Loucy (cell line): ENCODE results near the gene CEACAM5.

Experiments used
- H2AFZ ChIP-seq: fragments of 200-600 bp; sonication (generic); 2 replicates; pipeline ENCODE4 v1.6.0; 2016; ENCODE audit warnings: antibody characterized with exemption, mild to moderate bottlenecking, low read length, moderate library complexity
- H3F3A ChIP-seq: fragments of 200-600 bp; 2 replicates; pipeline ENCODE4 v1.6.0; 2016; ENCODE audit warnings: antibody characterized with exemption, low read depth, mild to moderate bottlenecking
- H3K27me3 ChIP-seq: fragments of 200-600 bp; sonication (generic); 2 replicates; pipeline ENCODE4 v1.6.1; 2014; ENCODE audit warnings: low read length, mild to moderate bottlenecking; ENCODE audit not compliant: insufficient read depth, poor library complexity, severe bottlenecking
- H3K36me3 ChIP-seq: fragments of 200-600 bp; sonication (generic); 2 replicates; pipeline ENCODE4 v1.6.1; 2016; ENCODE audit warnings: low read length; ENCODE audit not compliant: insufficient read depth
- H3K4me1 ChIP-seq: fragments of 200-600 bp; sonication (generic); 2 replicates; pipeline ENCODE4 v1.5.1; 2014; ENCODE audit warnings: low read length, mild to moderate bottlenecking; ENCODE audit not compliant: insufficient read depth, poor library complexity, severe bottlenecking
- H3K4me2 ChIP-seq: fragments of 200-600 bp; sonication (generic); 2 replicates; pipeline ENCODE4 v1.6.0; 2014; ENCODE audit warnings: antibody characterized with exemption, low read length, low read depth, mild to moderate bottlenecking; ENCODE audit not compliant: poor library complexity, severe bottlenecking
- H3K4me3 ChIP-seq: fragments of 200-600 bp; sonication (generic); 2 replicates; pipeline ENCODE4 v1.5.1; 2014; ENCODE audit warnings: low read length, mild to moderate bottlenecking, mixed read lengths; ENCODE audit not compliant: poor library complexity, severe bottlenecking
- H3K79me2 ChIP-seq: fragments of 200-600 bp; sonication (generic); 2 replicates; pipeline ENCODE4 v1.6.1; 2014; ENCODE audit warnings: low read length; ENCODE audit not compliant: insufficient read depth
- H3K9ac ChIP-seq: fragments of 200-600 bp; sonication (generic); 2 replicates; pipeline ENCODE4 v1.6.0; 2014; ENCODE audit warnings: mild to moderate bottlenecking, low read depth, low read length, moderate library complexity; ENCODE audit not compliant: poor library complexity, severe bottlenecking
- H3K9me2 ChIP-seq: fragments of 200-600 bp; sonication (generic); replicated peaks from 2 replicates; pipeline ENCODE4 v1.6.1; 2016; ENCODE audit warnings: low read depth, low read length, mixed read lengths
- H3K9me3 ChIP-seq: fragments of 200-600 bp; sonication (generic); 2 replicates; pipeline ENCODE4 v1.6.1; 2014; ENCODE audit warnings: mild to moderate bottlenecking, antibody characterized with exemption, low read length, low read depth; ENCODE audit not compliant: insufficient read depth
- H4K20me1 ChIP-seq: fragments of 200-600 bp; sonication (generic); 2 replicates; pipeline ENCODE4 v1.6.0; 2014; ENCODE audit warnings: antibody characterized with exemption, low read length, mild to moderate bottlenecking; ENCODE audit not compliant: insufficient read depth, poor library complexity, severe bottlenecking
- CTCF ChIP-seq: fragments of 200-600 bp; sonication (generic); conservative IDR thresholded peaks from 2 replicates; pipeline ENCODE4 v1.5.1; 2014; ENCODE audit warnings: mild to moderate bottlenecking, antibody characterized with exemption, low read length
- EZH2phosphoT487 ChIP-seq: fragments of 200-600 bp; IDR thresholded peaks from 2 replicates; pipeline ENCODE4 v1.6.1; 2018; ENCODE audit warnings: antibody characterized with exemption, mild to moderate bottlenecking, moderate library complexity, borderline replicate concordance

CEACAM5 gene

GRCh38 chr19:41753159-41753558, 44.7 kb downstream of the CEACAM5 start:
- Histone ChIP-seq H3F3A (no peaks in the 10 kb centered on the region), H3K9me2 (no peaks in the 10 kb centered on the region), H3K36me3 (no peaks in the 10 kb centered on the region), H3K27me3 (no peaks in the 10 kb centered on the region), H3K4me1 (no peaks in the 10 kb centered on the region), H3K9ac (no peak overlapping the region), H3K4me3 (no peak overlapping the region), H2AFZ (no peak overlapping the region), H3K4me2 (no peak overlapping the region), H3K9me3 (no peaks in the 10 kb centered on the region), H3K79me2 (no peaks in the 10 kb centered on the region), H4K20me1 (no peaks in the 10 kb centered on the region)
- TF ChIP-seq CTCF = peak; percentile 85
- TF ChIP-seq EZH2phosphoT487 = no peak

GRCh38 chr19:41753936-41754529, 45.6 kb downstream of the CEACAM5 start:
- Histone ChIP-seq H3K9me3 (no peaks in the 10 kb centered on the region), H3K9ac (no peak overlapping the region), H3K4me3 (no peak overlapping the region), H4K20me1 (no peaks in the 10 kb centered on the region), H3K79me2 (no peaks in the 10 kb centered on the region), H3K27me3 (no peaks in the 10 kb centered on the region), H3K9me2 (no peaks in the 10 kb centered on the region), H3F3A (no peaks in the 10 kb centered on the region), H3K36me3 (no peaks in the 10 kb centered on the region), H2AFZ (no peak overlapping the region), H3K4me2 (no peak overlapping the region), H3K4me1 (no peaks in the 10 kb centered on the region)
- TF ChIP-seq EZH2phosphoT487 (no peak), CTCF (peak; percentile 87)

- H3K79me2 ChIP-seq = no peaks in the 10 kb centered on the region
- H3K9ac ChIP-seq = no peak within 1 kb of the TSS
- no peaks in the 10 kb centered on the region for H3K27me3 ChIP-seq
- H3K9me3 ChIP-seq = no peaks in the 10 kb centered on the region
- H3K9me2 ChIP-seq = no peaks in the 10 kb centered on the region
- no peaks in the 10 kb centered on the region for H3K4me1 ChIP-seq
- no peak within 1 kb of the TSS for H2AFZ ChIP-seq
- H3K36me3 ChIP-seq = no peaks in the 10 kb centered on the region
- no peak within 1 kb of the TSS for H3K4me2 ChIP-seq
- TF ChIP-seq CTCF (no peak), EZH2phosphoT487 (no peak)
- no peaks in the 10 kb centered on the region for H4K20me1 ChIP-seq
- H3F3A ChIP-seq = no peaks in the 10 kb centered on the region
- H3K4me3 ChIP-seq = no peak within 1 kb of the TSS
These were observed 47.0 kb downstream of the CEACAM5 start, which contains the start of gene CEACAM6 for GRCh38 chr19:41755328-41755913. Gene CEACAM6 (plus strand): TSS chr19:41755530. CDS start chr19:41755639, 109 bp downstream.
